CD4-positive, alpha-beta T cell treated with Interferon alpha-2 for 1 hour (primary cell): ENCODE results near the gene TRIM33.
"Not testable (repeated sequence)": the region's sequence is repeated elsewhere in the genome, so short reads cannot be mapped to it uniquely, and the experiment has no call there.

Experiments
- DNase-seq, 2 donors: peaks; one replicate each; pipeline ENCODE4 v3.0.0-alpha.2; 2020 to 2022

Gene TRIM33

GRCh38 chr1:114462341-114462740 lies 48.7 kb downstream of the TRIM33 start:
- no peak for DNase-seq

- no peak for DNase-seq
Observed at GRCh38 chr1:114458237-114458777, 52.7 kb downstream of the TRIM33 start.

GRCh38 chr1:114457675-114458236 lies 53.2 kb downstream of the TRIM33 start:
- no peak for DNase-seq

DNA sequence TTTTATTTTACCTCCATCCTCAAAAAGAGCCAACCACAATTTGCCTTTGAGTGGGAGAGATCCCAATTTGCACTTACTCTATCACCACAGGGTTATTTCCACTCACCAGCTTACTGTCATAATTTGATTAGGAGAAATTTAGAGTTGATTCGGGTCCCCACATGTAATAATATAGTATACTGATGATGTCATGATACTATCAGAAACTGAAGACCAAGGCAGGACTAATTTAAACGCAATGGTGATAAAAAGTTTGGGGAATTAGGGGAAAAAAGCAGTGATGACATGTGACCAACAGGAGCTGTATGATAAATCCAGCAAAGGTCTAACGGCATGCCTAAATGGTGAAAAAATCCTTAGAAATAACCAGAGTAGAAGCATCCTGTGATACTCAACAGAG lies 54.4 kb downstream of the TRIM33 start:
- DNase-seq, result no peak

DNA sequence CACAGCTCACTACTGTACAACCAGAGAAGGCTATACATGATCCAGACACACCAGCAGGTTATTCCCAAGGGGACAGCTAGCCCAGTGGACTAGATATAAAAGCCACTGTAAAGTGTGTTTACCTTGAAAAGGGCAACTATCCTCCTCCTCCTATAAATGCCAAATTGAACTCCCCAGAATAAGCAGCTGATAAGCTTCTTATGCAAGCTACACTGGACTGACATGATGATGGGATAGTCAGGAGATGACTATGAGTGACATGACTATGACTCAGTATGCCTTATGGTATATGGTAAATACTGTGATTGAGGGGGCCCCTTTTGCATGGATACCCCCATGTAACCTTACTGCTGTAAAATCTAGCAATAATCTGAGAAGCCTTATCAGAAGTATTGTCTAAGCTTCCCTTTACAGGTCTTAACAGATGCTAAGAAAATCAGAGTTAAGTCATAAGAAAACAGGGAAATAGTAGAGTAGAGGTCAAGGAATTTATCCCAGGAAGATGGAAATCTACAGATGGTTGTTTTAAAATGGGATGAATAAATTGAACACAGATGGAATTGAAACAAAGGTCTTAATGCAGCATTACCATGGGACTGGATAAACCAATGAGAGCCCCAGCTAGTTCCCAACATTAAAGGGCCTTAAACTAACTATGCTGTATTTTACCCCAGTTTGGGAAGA lies 55.8 kb downstream of the TRIM33 start:
- no peak for DNase-seq

DNA sequence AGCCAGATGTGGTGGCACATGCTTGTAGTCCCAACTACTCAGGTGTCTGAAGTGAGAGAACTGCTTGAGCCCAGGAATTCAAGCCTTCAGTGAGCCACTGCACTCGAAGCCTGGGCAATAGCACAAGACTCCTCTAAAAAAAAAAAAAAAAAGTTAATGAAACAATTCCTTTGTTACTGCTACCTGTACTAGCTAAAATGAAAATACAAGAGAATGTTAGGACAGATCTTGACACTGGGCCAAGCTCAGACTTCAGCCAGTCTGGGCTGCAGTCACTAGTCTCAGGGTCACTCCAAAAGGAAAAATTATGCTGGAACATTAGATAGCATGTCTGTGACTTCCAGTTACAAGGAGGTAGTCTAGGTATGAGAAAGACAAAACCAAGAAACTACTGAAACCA lies 56.5 kb downstream of the TRIM33 start:
- DNase-seq, result no peak

DNA sequence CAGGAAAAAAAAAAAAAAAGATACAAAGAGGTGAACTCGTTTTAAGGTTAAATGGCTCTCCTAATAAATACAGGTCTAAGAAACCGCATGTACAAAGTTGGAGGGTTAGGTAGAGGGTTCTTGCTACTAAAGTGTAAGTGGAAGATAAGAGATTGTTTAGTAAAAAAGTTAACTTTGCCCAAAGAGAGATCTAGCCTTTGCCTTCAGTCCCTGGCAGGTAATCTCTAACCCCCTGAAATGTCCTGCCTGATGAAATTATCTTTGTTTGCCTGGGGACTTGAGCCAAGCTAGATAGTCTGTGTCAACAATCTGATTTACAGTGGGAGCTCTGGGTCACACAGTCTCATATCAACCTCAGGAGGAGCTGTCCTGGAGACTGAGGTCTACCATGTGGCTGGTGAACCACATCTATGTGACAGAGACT lies 57.6 kb downstream of the TRIM33 start:
- no peak for DNase-seq

DNA sequence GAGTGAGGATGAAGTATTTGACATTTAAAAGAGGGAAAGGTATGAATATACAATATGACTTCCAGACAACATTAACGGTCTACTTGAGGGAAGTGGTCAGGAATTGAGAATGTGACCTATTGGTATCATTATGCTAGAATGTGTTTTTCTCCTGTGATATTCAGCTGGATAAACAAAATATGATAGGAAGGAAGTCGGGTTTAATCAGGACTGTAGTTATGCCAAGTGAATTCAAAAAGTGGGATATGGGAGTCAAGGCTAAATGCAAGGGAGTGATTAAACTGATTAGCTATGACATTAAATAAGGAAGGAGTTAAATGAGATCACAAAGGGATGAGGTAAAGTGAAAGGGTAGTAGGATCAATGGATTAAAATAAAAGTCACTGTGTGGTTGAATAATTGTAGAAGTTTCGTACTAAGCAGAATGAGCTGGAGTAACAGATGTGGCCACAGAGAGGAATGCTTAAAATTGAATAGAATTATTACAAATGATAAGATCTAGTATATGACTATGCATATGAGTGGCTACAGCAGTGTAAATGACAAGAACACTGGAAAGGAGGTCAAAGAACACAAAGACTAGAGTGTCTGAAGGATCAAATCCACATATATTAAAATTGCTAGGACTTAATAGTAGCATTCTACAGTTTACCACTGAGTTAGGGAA lies 62.5 kb downstream of the TRIM33 start:
- DNase-seq, result no peak

DNA sequence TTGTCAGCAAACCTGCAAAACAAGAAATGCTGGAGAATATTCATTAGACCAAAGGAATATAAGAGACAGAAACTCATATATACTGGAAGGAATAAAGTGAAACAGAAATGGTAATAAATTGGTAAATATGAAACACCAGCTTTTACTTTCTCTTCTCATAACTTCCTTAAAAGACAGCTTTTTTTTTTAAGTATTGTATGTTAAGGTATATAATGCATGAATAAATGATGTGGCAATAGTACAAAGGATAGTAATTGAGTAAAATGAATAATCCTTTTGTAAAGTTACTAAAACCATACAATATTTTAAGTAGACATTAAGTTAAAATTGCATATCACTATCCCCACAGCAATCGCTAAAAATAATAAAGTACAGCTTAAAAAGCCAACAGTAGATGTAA lies 64.8 kb downstream of the TRIM33 start:
- DNase-seq, result no peak

GRCh38 chr1:114443226-114443625 lies 67.8 kb downstream of the TRIM33 start:
- DNase-seq, result not testable (repeated sequence)

- no peak for DNase-seq
Observed at GRCh38 chr1:114441332-114441731, 69.7 kb downstream of the TRIM33 start.

DNA sequence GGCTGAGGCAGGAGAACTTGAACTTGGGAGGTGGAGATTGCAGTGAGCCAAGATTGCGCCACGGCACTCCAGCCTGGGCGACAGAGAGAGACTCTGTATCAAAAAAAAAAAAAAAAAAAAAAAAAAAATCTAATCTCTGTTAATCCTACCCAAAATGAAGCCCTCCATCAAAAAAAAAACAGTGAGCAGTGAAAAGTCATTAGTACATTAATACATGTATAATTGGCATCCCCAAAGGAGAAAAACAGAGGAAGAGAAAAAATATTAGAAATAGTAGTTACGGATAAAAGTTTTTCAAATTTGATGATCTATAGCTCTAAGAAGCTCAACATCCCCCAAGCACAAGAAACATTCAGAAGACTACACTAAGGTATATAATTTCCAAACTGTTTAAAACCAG lies 71.6 kb downstream of the TRIM33 start:
- DNase-seq, result no peak

DNA sequence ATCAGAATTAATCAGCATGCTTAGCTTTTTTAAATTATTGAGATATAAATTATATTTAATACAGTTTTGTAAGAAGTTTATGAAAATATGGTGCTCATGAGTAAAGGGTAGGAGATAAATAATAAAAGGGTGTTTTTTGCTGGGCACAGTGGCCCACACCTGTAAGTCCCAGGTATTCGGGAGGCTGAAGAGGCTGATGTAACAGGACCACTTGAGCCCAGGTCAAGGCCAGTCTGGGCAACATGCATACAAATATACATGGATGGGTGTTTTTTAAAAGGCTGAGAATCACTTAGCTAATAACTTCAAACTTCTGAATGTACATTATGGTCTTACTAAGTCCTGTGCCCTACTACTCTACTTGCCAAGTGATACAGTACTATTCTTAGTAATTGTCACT lies 73.2 kb downstream of the TRIM33 start:
- no peak for DNase-seq

DNA sequence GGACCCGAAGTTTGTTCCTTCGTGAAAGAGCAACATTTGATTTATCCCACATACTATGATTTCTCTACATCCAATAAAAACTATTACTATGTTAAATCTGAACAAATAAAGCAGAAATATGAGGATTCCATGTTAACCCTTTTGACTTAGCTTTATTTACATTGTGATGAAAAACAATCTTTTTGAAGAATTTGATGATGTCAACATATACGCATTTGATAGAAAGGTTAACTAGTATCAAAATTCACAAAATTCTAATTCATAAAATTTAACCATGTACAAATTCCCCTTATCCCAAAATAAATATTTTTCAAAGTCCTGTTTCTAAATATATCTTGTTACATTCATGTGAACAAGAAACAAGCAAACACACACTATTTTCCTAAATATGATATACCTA lies 74.2 kb downstream of the TRIM33 start:
- DNase-seq, result no peak

DNA sequence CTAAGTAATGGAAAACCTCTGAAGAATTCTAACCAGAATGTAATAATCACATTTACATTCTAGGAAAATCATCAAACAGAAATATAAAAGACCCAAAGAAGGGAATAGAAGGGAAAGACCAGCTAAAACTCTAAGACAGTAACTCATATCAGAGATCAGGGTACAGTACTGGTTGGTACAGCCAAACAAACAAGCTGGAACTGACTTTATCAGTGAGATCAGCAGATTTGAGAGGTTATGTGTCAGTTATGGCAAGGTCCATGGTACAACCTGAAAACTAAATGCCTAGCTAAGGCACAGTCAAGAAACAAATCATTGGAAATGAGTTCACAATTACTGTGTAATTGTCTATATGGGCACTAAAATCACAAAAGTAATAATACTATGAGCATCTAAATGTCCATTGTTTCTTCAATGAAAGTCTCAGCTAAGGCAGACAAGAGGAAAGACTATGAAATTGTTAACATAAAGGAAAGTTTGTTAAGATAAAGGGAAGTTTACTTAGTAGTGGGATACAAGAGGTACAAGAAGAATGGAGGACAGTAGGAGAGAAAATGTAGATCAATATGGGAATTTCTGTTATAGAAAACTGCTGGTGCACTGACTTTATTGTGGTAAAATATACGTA lies 75.8 kb downstream of the TRIM33 start:
- no peak for DNase-seq

DNA sequence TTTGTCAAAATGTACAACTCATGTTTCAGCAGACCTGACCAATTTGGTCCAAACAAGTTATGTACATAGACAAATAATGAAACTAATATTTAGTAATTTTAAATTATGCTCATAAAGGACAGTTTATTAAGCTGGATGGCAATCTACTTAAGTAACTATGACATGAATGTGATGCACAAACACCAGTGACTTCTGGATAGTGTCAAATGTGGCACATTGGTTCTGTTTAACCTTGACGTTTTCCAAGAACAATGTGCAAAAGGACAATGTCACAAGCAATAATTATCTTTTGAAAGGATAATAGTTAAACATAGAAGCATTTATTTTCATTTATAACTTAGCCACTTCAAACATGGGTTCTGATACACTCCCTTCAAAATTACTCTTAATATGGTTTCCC lies 80.0 kb downstream of the TRIM33 start:
- DNase-seq, result no peak

DNA sequence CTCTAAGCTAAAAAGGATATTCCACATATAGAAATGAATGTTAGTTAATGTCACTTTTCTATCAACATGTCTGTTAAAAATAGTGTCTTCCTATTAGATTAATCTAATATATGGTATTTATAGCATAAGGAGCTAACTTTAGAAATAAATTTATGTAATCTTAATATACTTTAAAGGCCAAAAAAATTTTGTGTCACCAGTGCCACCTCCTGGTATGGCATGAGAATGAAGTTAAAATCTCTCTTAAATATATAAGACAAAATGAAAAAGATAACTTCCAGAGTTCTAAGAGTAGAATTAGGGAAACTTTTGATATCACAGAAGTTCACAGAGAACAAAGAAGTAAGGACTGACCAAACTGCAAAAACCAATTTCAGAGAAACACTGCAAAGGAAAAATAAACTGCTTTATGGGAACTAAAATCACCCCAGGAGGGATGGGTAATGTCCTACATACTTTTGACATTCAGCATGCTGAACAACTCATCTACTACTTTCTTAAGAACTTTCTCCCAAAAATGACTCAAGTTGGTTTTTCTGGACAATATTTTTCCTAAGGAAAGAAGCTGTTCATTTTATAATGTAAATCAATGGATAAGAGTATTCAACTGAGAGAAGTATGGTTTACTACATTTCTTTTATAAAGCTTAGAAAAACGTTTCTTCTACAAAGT lies 82.8 kb downstream of the TRIM33 start:
- peak in 1 of 2 donors; percentile 43 for DNase-seq

DNA sequence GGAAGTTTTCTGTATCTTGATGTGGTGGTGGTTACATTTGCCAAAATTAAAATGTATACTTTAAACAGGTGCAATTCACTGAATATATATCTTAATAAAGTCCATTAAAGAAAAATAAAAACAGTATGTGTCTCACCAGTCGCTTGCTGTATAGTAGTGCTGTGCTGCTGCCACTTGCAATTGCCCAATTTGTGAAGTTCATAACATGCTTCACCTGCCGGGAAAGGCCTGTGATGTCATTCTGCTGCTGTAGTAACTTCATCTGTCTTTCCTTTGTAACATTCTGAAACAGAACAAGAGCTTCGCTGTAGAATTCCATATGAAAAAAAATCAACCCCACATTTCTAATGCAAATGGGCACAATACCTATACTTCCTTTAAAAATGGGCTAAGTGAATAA lies 83.4 kb downstream of the TRIM33 start:
- DNase-seq, result no peak

DNA sequence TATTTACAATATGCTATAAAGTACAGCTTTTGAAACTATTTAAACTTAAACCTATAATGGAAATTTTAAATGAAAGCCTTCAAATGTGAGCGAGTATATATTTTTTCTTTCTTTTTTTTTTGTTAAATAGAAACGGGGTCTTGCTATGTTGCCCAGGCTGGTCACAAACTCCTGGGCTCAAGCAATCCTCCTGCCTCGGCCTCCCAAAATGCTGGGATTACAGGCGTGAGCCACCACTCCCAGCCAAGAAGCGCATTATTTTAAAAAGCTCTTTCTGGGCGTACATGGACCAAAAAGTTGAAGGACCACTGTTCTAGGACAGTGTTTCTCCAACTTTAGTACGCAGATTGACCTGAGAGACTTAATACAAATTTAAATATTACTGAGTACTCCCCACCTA lies 87.5 kb downstream of the TRIM33 start:
- no peak for DNase-seq

DNA sequence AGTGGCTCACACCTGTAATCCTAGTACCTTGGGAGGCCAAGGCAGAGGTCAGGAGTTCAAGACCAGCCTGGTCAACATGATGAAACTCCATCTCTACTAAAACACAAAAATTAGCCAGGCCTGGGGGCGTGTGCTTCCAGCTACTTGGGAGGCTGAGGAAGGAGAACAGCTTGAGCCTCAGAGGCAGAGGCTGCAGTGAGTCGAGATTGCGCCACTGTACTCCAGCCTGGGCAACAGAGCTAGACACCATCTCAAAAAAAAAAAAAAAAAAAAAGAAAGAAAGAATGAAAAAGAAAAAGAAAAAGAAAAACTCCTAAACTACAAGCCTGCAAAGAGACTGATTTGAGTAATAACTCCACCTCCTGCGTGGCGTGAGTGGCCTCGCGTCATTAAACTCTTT lies 92.1 kb downstream of the TRIM33 start:
- DNase-seq, result not testable (repeated sequence)

DNA sequence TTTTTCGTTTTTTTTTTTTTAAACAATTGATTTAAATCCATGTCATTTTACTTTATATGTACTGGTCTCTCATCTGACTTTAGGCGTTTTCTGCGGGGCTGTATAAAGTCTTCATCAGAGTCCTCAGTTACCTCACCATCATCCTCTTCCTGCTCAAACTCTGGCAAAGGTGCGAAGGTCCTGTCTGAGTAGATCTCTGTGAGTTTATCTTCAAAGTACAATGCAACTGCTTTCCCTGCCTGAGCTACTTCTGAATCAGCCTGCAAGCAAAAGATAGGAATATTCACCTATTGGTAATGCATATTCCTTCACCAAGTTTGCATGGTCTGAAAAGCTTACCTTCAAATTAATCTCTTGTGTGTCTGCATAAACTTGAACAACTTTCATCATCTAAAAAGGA lies 113.4 kb downstream of the TRIM33 start:
- DNase-seq, result no peak

DNA sequence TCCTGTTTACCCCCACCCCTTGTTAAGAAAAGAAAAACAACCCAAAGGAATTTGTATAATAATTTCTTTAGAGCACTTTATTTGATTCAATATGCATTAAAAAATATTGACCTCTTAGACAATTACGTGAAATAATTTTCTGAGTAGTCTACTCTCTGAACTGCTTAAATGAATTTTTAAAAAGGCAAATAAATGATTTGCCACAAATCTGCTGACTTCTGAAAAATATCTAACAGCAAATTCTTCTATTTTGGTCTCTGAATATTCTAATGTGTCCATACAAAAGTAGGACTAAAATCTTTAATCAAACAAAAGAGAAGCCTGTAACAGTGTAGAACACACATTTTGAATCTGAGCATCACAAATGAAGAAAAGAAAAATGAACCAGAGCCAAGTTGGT lies 115.1 kb downstream of the TRIM33 start:
- no peak for DNase-seq

DNA sequence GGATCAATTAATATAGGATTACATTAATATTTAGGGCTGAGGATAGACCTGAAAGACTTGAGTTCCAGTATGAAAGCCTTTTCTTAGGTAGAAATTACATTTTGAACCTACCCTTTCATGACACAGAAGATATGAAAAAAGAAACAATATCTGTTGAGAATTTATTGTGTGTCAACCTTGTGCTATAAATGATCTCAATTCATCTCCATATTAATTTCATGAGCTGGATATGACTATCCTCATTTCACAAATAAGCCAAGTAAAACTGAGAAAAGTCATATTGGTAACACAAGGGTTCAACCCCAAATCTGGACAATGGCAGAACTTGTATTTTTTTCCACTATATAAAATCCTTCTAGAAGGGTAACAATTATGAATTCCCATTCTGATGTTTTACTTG lies 120.0 kb downstream of the TRIM33 start:
- no peak for DNase-seq
